Renal pelvis (tissue), 4 donors: Measurements from ENCODE around the gene TPGS2. TPM values are rescaled to one million over a fixed set of nuclear protein-coding genes. Genes with fewer than 3 reads are reported as not detected.
"Not testable (repeated sequence)": the region's sequence is repeated elsewhere in the genome, so short reads cannot be mapped to it uniquely, and the experiment has no call there.

ENCODE experiments used
- DNase-seq: peaks from one replicate; pipeline ENCODE4 v3.0.0-alpha.2; 2013
- polyA plus RNA-seq, 3 donors: library from polyadenylated mRNA; unstranded; fragments of 120-200 nt; gene quantifications; one replicate each; pipeline ENCODE4 v1.2.1, GENCODE V29; 2013; ENCODE audit not compliant: insufficient read length in 3 of 3

TPGS2 gene
- polyA plus RNA-seq, 3 donors: 109 to 131 (median 128) TPM

DNA sequence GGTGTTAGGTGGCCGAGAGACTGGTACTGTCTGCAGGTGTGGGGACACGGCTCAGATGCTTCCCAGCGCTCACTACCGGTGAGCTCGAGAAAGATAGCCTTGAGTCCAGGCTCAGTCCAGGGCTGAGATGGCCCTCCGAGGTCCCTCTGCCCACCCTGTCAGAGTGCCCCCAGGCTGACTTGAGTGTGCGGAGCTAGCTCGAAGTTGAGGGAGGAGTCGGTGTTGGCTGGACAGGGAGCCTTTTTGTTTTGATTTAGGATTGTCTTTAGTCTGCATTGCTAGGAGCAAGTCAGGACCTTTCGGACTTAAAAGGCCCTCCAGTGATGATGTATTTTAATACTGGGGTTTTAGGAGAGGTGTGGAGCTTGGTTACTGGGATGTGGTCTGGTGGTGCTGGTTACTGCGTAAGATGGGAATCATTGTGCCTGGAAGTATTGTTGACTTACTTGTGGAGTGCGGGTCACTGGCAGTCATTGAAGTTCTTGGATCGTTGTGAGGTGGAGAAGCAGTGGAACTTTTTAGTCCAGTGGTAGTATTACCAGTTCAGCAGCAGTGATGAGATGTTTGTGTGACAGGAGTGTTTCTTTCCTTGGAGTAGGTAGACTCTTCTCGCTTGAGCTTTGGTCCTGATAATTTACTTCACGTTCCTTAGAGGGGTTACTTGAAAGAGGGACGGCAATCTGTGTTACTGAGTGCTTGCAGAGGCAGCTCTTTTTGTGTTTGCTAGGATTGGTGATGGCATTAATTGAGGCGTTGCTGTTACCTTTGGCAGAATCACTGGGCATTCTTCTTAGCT lies 758 bp upstream of the TPGS2 start:
- DNase-seq: peak; percentile 38

DNA sequence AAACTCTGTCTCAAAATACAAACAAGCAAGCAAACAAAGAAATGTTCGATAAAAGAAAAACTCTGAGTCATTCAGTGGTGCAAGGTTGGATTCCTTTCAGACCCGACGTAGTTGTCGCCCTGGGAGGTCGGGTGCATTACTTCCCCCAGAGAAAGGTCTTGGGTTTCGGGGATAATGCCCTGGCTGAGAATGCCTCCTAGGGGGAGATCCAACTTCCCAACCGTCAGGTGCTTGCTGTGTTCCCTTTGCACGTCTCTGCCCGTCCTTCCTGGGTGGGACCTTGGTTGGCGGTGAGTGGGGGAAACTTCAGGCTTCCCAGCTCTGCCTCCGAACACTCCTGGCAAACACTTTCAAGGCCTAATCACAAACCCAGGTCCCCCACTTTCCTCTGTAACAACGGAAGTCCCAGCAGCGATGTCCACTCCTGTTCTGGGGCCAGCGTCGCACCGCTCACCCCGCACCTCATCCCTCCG lies 609 bp downstream of the TPGS2 start:
- DNase-seq: no peak

DNA sequence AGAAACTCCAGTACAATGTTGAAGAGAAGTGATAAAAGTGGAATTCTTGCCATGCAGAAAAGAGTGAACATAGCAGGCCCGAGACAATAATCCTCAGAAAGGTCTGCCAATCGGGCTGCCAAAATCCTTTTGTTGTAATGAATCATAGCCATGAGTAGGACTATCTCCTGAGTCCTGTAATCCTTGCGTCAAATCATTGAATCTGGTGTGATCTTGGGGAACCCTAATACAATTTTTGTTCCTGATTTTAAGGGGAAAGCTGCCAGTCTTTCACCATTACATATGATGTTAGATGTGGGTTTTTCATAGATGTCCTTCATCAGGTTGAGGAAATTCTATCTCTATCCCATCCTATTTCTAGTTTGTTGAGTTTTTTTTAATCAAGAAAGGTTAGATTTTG lies 2.2 kb downstream of the TPGS2 start:
- DNase-seq: no peak

DNA sequence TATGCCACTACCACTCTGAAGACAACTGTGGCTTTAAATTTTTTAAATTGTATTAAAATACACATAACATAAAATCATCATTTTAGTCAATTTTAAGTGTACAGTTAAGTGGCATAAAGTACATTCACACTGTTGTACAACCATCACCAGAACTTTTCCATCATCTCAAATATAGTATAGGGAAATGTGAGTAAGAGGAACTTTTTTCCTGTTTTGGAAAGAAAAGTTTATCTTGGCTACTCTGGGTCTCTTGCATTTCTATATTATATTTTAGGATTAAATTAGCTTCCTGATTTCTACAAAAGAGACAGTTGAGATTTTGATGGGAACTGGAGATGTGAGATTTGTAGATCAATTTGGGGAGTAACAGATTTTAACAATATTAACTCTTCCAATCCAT lies 3.3 kb downstream of the TPGS2 start:
- DNase-seq: no peak

DNA sequence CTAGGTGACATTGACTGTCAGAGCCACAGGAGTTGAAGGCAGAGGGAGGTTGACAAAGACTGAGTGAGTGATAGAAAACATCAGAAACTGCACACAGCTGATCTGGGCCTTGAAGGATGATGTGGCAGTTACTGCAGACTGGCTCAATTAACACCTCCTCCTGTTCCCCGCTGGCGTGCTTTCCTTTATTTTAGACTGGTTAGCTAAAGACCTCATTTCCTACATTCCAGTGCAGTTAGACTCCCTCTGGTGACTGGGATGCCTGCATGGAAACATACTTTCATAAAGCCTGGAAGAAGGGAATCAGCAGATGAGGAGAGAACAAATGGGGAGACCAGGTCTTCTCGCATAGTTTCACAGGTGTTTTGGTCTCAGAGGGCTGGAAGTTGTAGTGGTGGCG lies 7.1 kb downstream of the TPGS2 start:
- no peak for DNase-seq

GRCh38 chr18:36819621-36820020 lies 9.2 kb downstream of the TPGS2 start:
- no peak for DNase-seq

GRCh38 chr18:36818652-36819051 lies 10.2 kb downstream of the TPGS2 start:
- no peak for DNase-seq

GRCh38 chr18:36817039-36817438 lies 11.8 kb downstream of the TPGS2 start:
- DNase-seq: no peak

- DNase-seq: not testable (repeated sequence)
Measured at GRCh38 chr18:36816096-36816495, 12.7 kb downstream of the TPGS2 start.

DNA sequence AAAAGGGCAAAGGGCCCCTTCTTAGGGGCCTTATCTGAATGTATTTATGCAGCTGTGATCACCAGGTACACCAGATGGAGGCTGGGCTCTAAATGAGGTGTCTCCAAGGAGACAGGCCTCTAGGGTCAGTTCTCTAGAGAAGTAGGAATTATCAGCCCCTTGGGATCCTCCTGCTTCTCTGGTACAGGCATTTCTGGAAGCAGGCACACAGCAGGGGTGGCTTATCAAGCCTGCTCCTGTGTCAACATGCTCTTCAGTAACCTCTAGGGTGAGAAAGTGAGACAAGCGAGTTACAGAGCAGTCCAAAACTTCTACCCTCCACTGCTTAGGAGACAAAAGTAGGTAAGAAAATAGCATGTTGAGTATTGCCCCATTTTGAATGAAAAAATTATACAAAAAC lies 13.8 kb downstream of the TPGS2 start:
- no peak for DNase-seq

- DNase-seq: no peak
Measured at GRCh38 chr18:36813824-36814223, 15.0 kb downstream of the TPGS2 start.

GRCh38 chr18:36813101-36813775 lies 15.6 kb downstream of the TPGS2 start:
- no peak for DNase-seq

- DNase-seq: no peak
Measured at GRCh38 chr18:36812678-36813077, 16.1 kb downstream of the TPGS2 start.

- DNase-seq: no peak
Measured at GRCh38 chr18:36811955-36812354, 16.8 kb downstream of the TPGS2 start.

- no peak for DNase-seq
Measured at GRCh38 chr18:36811430-36811829, 17.4 kb downstream of the TPGS2 start.

GRCh38 chr18:36809590-36810381 lies 19.0 kb downstream of the TPGS2 start:
- DNase-seq: peak; percentile 61

- DNase-seq: no peak
Measured at GRCh38 chr18:36808681-36809080, 20.1 kb downstream of the TPGS2 start.

GRCh38 chr18:36805105-36805504 lies 23.7 kb downstream of the TPGS2 start:
- DNase-seq: no peak

GRCh38 chr18:36798738-36799473 lies 29.9 kb downstream of the TPGS2 start:
- no peak for DNase-seq

DNA sequence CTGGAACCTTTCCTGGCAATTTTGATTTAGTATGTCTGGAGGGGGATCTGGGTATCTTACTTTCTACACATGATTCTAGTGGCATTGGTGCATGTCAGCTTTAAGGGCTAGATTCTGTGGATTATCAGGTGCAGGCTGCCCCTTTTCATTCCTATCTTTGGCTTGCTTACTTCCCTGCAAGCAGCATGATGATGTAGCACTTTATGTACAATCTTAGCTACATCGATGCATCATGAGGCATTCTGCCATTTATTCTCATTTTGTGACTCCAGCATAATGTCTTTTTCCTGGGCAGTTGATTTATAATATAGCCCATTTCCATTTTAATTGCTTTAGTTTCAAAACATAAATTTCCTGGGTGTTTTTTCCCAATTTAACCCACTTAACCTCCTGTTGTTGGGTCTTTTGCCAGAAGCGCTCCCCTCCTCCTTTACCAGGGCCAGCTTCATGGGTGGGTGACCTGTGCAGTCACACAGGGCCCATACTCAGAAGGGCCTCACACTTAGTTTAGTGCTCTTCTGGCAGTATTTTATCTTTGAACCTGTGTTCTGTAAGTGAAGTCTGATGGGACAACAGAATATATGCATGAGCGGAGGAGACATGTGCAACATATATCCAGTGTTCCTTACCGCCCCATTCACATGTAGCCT lies 36.0 kb downstream of the TPGS2 start:
- DNase-seq: no peak

GRCh38 chr18:36786686-36787085 lies 42.1 kb downstream of the TPGS2 start:
- no peak for DNase-seq
